ENCODE data around the gene MBD5.

Gene MBD5

GRCh38 chr2:148063633-148064032 lies 42.7 kb downstream of the MBD5 start:
- DNase-seq (ENCODE audit: low read depth), result no peak
- no peak for TF ChIP-seq CTCF (conservative IDR thresholded peaks at IDR 0.05; ENCODE audit: low read depth, low read length)
- no peak overlapping the region for H3K4me3 ChIP-seq (ENCODE audit: low read depth, low read length)

GRCh38 chr2:148065936-148066335 lies 45.0 kb downstream of the MBD5 start:
- no peak overlapping the region for H3K4me3 ChIP-seq (ENCODE audit: low read depth, low read length)
- no peak for DNase-seq (ENCODE audit: low read depth)
- TF ChIP-seq CTCF (conservative IDR thresholded peaks at IDR 0.05; ENCODE audit: low read depth, low read length), result no peak

DNA sequence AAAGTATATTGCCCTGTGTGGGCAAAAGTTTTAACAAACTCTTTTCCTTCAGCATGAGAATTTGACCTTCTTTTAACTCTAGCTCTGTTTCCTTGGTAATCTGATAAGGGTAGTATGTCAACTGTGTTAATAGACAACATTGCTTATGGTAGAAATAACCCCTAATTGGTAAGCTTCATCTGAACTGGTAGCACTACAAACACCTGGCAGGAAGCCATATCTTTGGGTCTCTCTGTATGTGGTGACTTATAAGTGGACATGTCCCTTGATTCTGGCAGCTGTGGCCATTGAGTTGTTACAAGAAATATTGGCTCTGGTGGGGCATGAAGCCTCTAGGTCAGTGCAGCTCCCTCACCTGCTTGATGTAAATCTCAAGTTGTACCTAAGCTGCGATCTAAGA lies 46.9 kb downstream of the MBD5 start:
- TF ChIP-seq CTCF (conservative IDR thresholded peaks at IDR 0.05; ENCODE audit: low read depth, low read length), result no peak
- DNase-seq (ENCODE audit: low read depth), result peak; percentile 8
- no peak overlapping the region for H3K4me3 ChIP-seq (ENCODE audit: low read depth, low read length)

GRCh38 chr2:148071351-148071750 lies 50.5 kb downstream of the MBD5 start:
- DNase-seq (ENCODE audit: low read depth), result no peak
- no peak for TF ChIP-seq CTCF (conservative IDR thresholded peaks at IDR 0.05; ENCODE audit: low read depth, low read length)
- H3K4me3 ChIP-seq (ENCODE audit: low read depth, low read length), result no peak overlapping the region

DNA sequence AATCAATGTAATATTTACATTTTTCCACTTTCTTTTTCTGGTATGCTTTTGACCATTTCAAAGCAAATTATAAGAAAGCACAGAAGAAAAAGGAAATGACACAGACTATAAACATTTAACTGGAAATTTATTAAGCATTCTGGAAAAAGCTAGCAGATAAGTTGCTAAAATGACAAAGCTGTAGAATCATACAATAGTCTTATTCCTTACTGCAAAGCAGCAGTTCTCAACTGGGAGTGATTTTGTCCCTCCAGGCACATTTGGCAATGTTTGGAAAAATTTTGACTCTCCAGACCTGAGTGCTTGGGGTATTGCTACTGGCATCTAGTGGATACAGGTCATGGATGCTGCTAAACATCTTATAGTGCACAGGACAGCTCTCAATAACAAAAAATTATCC lies 75.1 kb downstream of the MBD5 start:
- no peak overlapping the region for H3K4me3 ChIP-seq (ENCODE audit: low read depth, low read length)
- DNase-seq (ENCODE audit: low read depth), result peak; percentile 9
- TF ChIP-seq CTCF (conservative IDR thresholded peaks at IDR 0.05; ENCODE audit: low read depth, low read length), result no peak

- DNase-seq (ENCODE audit: low read depth), result no peak
- H3K4me3 ChIP-seq (ENCODE audit: low read depth, low read length), result no peak overlapping the region
- no peak for TF ChIP-seq CTCF (conservative IDR thresholded peaks at IDR 0.05; ENCODE audit: low read depth, low read length)
These were observed 81.8 kb downstream of the MBD5 start for GRCh38 chr2:148102641-148103040.

GRCh38 chr2:148103946-148104345 lies 83.1 kb downstream of the MBD5 start:
- DNase-seq (ENCODE audit: low read depth), result no peak
- no peak overlapping the region for H3K4me3 ChIP-seq (ENCODE audit: low read depth, low read length)
- TF ChIP-seq CTCF (conservative IDR thresholded peaks at IDR 0.05; ENCODE audit: low read depth, low read length), result no peak

All from choroid plexus epithelial cell (primary cell).